NCI-H748 (cell line): ENCODE results near the gene WDFY3.
"Not testable (repeated sequence)": the region's sequence is repeated elsewhere in the genome, so short reads cannot be mapped to it uniquely, and the experiment has no call there.

Source experiments
- DNase-seq: peaks from one replicate; lab custom pipeline; 2025; ENCODE audit not compliant: unreplicated experiment; lab: John Stamatoyannopoulos, UW

Gene WDFY3

DNA sequence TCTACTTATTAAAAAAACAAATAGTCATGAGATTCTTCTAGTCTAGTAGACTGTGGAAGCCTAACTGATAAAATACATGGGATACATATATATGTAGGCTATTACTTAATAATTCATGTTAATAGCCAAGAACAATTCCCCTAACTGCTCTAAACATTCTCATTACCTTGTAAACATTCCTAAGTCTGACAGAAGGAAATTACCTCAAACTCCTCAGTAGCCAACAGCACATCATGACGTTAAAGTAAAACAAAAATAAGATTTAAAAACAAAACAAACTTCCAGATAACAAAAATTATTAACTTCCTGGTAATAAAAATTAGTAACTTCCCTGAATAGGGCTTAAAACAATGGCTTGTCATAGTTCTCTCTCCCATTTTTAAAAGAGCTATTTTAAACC lies 109.2 kb downstream of the WDFY3 start:
- no peak for DNase-seq

DNA sequence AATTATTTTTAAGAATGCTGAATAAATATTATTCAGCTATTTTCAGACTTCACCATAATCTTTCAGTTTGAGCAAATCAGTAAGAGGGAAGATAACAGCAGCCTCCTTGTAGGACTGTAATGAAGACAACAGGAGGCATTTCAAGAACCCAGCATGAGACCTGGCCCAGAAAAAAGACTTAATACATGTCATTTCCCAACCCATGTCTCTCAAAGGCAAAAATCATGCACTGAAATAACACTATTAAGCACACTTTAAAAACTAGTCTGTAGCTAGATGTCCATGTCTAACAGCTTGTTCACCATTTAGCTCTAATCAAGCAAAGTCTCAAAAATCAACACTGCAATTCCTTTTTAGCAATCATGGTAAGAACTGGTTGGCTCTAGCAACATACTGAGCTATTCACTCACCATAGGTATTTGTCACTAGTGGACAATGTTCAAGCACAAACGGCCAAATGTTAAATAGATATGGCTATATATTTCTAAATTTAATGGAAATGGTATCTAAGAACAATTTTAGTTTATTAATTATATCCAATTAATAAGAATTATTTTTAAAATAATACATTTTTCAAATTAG lies 109.9 kb downstream of the WDFY3 start:
- peak; percentile 9 for DNase-seq

DNA sequence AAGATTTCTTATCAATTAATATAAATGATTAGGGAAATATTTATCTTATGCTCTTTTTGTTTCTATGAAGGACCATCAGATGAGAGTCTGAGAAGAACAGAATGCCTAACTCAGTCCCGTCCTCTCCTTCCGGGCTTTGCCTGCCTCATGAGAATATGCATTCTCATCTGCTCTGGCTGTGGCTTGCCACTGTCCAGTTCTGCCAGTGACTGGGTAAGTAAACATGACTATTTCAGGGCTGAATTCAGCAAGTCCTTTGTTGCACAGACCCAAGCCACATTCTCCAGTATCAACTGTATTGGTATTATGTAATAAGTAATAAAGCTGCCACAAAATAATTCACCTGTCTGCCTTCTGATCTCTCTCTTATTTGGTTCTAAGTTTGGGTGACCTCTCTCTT lies 110.7 kb downstream of the WDFY3 start:
- DNase-seq: peak; percentile 62

DNA sequence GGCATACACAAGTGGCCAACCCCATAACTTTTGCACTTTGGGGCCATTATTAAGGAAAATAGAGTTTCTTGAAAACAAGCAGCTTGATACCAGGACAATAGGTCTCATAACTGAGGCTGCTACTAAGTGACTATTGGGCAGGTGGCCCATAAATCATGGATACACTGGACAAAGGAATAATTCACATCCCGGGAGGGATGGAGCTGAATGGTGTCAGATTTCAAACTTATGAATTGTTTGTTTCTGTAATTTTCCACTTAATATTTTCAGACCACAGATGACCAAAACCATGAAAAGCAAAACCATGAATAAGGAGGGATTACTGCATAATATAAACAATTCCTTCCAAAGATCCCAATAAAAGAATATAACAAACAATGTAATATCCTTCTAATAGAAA lies 114.4 kb downstream of the WDFY3 start:
- peak; percentile 84 for DNase-seq

DNA sequence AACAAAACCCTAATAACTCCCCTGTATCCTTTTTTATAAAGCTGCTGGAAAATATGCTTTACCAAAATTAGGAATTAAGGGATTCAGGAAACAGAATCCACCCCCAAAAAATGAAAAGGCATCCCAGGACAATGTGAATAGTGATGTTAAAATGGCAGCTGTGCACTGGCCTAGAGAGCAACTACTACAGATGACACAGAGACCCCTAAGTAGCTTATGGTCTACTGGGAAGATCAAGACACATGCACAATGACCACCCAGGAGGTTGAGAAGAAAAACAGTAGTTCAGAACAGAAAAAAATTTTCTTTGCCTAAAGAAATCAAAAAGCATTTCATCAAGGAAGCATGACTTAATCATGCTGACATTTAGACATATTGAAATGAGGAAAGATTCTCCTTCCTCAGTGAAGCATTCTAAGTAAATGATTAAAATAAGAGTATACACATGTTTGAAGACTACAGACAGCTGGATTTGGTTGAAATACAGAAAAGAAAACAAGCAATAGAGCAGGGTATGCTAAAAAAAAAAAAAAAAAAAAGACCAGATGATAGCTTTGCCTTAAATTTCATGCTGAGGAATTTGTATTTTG lies 117.3 kb downstream of the WDFY3 start:
- no peak for DNase-seq

DNA sequence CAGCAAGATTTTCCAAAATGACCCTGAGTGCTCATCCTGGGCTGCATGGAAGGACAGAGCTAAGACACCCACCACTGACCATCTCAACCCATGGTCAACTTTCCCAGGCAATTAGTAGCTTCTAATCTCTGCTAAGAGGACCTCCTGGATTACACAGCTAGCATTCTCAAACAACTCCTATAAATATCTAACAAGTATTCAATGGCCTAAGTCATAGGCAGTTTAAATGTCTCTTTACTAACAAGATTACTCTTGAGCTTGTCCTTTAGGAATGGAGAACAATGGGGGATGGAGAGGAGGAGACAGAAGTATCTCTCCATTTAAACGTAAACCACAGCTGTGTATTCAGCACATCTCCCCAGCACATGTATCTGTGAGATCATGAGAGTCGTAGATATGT lies 118.1 kb downstream of the WDFY3 start:
- no peak for DNase-seq

DNA sequence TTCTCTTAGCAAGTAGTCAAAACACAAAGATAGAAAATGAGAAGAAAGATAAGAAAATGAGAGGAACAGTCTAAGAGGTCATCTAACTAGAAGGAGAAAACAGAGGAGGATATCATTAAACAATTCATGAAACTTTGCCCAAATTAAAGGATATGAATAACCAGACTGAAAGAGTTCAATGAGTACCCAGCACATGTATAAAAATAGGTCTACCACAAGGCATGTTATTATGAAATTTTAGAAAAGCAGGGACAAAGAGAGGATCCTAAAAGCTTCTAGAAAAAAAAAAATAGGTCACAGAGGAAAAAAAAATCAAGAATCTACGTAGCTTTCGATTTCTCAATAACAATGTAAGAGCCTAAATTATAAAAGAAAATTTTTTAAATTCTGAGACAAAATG lies 118.5 kb downstream of the WDFY3 start:
- DNase-seq: no peak

DNA sequence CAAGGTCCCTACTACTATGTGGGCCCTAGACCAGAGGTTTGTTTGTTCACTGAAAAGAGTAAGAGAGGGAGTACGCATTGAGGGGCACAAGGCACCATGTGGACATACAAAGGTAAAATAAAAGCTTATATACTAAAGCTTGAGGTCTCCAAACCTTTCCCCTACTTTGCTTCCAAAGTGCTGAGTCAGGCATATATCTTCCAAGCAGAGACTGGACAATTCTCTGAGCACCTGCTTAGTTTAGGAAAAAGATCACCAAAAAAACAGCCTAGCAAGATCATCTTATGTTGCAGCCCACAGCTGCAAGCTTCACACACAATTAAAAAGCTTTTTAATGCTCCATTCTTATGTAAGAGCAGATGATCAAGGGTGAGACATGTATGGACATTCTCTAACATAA lies 119.5 kb downstream of the WDFY3 start:
- DNase-seq: no peak

DNA sequence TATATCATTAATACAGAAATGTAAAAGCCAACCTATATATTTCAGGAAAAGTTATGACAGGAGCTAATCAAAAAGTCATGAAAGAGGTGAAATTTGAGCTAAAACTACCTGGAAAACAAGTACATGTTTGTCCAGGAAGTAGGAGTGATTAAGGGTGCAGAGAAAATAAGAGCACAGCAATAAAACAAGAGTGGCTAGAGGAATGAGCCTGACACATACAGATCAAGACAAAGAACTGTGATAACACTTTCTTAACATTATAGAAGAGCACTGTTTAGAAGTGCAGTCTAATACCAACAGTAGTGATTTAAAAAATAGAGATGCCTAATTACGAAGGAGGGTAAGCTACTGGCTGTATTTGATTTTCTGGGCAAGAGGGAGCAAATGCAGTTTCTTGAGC lies 125.1 kb downstream of the WDFY3 start:
- no peak for DNase-seq

DNA sequence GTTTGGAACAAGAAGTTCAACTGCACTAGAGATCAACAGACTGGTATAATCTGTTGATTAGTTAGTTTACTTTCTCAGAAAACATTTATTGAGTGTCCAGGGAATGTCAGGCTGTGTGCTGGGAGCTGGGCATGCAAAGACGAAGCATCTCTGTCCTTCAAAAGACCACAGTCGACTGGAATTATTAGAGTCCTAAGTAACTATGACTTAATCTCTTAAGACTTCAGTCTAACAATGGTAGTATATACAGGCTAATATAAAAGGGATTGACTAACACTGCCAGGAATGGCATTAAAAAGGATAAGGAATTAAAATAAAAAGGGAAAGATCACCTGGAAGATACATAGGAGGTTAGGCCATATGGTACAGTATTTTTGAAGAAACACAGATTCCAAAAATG lies 128.7 kb downstream of the WDFY3 start:
- no peak for DNase-seq

DNA sequence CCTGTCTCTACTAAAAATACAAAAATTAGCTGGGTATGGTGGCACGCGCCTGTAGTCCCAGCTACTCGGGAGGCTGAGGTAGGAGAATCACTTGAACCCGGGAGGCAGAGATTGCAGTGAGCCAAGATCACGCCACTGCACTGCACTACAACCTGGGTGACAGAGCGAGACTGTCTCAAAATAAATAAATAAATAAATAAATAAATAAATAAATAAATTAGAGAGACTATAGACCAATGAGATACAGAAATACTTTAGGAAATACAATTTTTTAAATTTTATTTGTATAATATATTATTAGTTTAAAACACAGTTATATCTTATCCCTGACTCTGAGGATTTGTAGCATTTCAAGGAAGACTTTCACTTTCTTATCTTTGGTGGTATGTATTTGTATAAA lies 136.9 kb downstream of the WDFY3 start:
- DNase-seq: not testable (repeated sequence)

DNA sequence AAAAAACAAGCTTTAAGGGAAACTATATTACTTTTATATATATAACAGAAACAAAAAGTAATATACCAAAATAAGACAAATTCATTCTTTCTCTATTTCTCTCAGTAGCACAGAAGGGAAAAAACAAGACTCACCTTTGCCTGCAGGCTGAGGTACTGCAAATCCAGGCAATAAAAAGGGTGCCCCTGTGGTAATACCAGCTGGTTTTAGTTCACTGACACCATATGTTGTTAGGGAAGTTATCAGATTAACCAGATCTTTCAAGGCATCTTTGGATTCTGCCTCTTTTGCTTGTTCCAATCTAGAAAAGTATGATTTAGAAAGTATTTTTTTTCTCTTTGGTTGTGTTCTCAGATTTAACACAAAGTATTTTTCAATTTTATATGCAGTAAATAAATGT lies 139.8 kb downstream of the WDFY3 start:
- DNase-seq: no peak

DNA sequence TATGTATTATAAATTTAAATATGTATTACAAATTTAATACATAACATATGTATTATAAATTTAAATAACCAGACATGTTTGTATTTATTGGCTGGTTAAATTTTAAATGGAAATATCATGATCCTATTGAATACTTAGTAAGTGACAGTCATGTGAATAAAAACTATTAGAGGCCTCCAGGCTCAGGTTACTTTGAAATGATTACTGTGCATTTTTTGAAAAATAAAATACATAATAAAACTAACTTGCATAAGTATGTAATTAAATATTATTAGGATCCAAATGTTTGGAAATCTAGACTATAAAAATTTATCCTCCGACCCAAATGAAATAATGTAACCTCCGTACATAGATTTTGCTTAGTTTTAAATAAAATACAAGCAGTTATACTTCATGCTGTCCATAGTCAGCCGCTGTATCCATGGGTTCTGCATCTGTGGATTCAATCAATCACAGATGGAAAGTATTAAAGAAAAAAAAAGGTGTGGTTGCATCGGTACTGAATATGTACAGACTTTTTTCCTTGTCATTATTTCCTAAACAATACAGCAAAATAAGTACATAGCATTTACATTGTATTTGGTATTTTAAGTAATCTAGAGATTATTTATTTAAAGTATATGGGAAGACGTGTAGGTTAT lies 140.7 kb downstream of the WDFY3 start:
- DNase-seq: no peak

DNA sequence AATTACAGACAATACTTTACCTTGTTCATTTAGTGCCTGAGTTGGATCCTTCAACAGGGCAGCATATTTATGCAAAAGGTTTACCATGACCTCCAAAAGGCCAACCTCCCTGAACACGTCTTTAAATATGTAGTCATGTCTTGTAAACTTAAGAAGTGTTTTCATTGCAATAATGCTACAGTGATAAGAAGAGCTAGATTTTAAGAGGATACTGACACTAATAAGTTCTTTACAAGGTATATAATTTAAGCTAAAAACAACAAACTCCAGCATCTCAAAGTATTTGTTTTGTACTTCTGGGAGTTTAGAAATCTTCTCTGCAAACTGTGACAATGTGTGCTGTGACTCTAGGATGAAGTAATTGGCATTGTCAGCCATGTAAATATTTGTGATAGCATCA lies 145.4 kb downstream of the WDFY3 start:
- no peak for DNase-seq

DNA sequence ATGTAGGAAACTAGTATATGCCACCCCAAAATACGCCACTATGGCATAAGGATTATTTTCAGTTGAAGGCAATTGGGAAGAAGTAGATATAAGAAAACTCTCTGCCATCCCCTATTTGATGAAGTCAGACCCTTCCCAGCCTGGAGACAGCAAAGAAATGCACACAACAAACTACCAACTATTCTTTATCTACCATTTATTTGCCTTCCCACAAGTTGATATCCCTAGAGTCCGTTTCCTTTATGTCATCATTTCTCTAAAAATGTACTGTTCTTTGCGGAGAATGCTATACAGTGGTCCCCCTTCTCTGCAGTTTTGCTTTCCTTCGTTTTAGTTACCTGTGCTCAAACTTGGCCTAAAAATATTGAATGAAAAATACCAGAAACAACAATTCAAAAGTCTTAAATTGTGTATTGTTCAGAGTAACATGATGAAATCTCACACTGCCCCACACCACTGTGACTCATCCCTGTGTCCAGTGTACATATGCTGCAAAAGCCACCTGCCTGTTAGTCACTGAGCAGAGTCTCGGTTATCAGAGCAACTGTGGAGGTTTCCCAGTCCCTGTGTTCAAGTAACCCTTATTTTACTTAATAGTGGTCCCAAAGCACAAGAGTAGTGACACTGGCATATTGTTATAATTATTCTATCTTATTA lies 152.3 kb downstream of the WDFY3 start:
- no peak for DNase-seq

DNA sequence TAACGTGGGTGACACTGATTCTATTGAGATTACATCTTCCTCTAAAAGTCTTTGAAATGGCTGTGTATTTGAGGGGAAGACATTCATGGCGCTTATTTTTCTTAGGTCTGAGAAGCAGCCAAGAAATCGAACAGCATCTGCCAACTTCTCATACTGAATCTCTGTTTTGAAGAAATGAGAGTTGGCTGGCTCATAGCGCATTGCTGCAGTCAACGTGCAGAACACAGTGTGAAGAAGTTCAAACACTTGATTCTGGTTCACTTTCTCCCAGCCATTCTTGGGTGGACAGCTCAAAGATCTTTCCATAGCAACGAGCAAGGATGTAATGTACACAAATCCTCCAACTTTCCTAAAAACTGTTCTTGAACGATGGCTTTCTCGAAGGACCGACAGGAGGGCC lies 156.5 kb downstream of the WDFY3 start:
- no peak for DNase-seq

DNA sequence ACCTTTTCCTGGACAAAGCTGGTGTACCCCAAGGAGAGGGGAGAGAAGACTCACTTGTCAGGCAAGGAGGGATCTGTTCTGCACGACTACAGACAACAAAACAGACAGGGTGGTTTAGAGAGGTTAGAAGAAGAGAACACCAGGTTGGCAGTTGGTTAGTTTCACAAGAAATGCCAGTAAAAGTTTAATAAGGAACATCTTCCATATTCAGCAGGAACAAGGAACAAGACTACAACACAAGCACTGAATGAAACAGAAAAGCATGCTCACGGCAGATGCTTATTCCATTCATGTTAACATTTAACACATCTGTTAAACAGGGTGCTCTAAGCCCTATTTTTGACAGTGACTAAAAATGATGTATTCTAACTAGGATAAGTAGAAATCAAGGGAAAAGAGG lies 158.2 kb downstream of the WDFY3 start:
- no peak for DNase-seq

DNA sequence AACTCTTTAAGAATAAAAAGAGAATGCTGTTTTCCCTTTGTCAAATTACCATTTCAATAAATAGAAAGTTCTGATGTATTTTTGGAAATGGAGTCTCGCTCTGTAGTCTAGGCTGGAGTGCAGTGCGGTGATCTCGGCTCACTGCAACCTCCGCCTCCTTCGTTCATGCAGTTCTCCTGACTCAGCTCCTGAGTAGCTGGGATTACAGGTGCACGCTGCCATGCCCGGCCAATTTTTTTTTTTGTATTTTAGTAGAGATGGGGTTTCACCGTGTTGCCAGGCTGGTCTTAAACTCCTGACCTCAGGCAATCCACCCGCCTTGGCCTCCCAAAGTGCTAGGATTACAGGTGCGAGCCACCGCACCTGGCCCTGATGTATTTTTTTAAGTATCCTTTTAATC lies 159.9 kb downstream of the WDFY3 start:
- DNase-seq: not testable (repeated sequence)

DNA sequence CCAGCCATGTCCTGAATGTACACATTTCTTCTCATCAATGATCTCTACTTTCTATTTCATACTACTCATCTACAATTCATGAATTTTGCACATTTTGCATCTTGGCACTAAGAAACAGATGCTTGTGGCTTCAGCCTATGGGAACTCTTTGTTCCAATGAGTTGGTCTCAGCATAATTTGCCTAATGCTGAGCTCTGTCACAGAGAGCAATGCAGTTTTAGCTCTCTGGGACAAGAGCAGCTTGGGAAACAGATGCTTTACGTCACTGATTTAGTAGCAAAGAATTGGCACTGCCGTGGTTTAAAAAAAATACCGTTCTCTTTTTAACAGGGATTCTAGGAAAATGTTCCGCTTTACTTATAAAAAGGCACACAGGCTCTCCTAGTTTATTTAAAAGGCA lies 162.4 kb downstream of the WDFY3 start:
- DNase-seq: no peak

DNA sequence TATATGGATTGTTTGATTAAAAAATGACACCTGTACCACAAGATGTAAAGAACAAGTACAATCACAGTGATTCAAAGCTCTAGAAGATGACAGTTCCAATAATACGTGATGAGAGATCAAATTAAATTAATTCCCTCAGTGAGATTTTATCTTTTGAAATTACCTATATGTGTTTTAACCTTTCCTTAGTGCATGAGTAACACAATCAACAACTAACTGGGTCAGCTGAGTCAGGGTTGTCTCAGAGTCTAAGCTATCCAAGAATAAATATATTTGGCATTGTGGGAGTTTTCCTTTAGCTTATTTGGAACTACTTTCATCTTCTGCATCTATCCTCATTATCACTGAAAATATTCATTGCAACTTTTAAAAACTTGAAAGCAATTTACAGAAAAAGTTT lies 162.8 kb downstream of the WDFY3 start:
- no peak for DNase-seq

DNA sequence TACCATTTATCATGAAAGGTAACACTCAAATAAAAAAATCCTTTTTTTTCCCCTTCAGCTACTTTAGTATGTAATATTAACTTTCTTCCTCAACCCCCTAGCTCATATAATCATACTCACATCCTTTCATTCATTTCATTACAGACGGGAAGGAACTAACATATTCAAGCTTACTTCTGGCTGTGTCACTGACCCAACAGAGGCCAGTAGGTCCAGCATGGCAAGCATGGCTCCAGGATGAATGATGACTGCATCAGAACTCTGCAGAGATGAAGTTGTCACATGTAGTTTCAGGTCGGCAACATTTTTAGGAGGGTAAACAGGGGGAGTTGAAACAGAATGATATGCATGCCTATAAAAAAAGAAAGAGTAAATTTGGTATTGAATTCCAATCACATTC lies 163.4 kb downstream of the WDFY3 start:
- no peak for DNase-seq

DNA sequence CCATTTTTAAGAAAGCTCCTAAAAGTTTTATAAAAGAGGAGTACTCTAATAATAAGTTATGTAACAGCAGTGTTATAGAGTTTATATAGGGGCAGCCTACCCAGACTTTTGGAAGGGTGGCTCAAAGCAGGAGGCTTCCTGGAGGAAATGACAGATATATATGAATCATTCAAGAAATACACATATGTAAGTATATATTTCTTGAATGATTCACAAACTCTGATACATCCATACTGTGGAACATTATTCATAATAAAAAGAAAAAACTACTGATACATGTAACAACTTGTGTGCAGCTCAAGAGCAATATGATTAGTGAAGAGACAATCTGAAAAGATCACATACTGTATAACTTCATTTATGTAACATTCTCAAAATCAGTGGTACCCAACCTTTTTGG lies 166.2 kb downstream of the WDFY3 start:
- no peak for DNase-seq
